Measurements from ENCODE around the gene DNAJB11. TPM values are rescaled to one million over a fixed set of nuclear protein-coding genes. Genes with fewer than 3 reads are reported as not detected.

DNAJB11 gene
- total RNA-seq, 1 donor from 2014 or later, result 24.0 TPM

- no peak for ATAC-seq
Observed at GRCh38 chr3:186596568-186597287, 26.2 kb downstream of the DNAJB11 start.

GRCh38 chr3:186598108-186598784, 27.7 kb downstream of the DNAJB11 start:
- no peak for ATAC-seq

GRCh38 chr3:186598794-186599141, 28.2 kb downstream of the DNAJB11 start:
- ATAC-seq, result no peak

DNA sequence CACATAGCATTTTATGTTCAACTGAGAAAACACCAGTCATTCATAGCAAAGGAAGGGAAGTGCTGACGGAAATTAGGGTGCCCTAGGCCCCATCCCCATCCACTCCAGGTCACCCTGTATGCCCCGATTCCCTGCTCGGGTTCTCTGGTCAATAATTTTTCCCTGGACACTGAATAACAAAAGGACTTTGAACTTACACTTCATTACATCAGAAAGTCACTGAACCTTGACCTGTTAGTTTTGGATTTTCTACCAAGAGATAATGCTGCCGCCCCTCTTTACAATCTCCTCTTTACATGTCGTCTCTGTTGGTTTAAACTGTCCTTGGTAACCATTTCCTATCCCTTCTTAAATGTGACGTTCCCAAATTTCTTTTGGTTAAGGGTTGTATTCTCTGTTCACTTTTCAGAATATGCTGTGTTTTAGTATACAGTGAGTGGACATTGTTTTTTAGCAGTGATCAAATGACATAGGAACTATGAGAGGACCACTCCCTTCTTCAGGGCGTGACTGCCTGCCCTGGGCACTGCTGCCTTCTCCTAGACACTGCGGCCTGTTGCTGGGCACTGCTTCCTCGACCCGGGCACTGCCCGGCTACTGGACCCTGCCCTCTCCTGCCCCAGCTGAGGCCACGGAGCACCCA, 28.7 kb downstream of the DNAJB11 start:
- ATAC-seq, result peak; percentile 20

- ATAC-seq, result peak; percentile 13
Observed at GRCh38 chr3:186599785-186600166, 29.3 kb downstream of the DNAJB11 start.

DNA sequence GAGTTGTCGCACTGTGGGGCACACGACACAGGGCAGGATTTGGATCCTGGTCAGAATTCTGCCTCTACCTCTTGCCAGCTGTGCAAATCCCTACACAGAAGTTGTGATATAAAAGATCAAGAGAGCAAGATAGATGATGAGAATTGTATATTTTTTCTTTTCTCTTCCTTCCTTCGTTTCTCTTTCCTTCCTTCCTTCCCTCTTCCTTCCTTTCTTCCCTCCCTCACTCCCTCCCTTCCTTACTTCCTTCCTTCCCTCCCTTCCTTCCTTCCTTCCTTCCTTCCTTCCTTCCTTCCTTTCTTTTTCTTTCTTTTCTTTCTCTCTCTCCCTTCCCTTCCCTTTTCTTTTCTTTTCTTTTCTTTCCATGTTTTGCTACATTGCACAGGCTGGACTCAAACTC, 30.4 kb downstream of the DNAJB11 start:
- no peak for ATAC-seq

DNA sequence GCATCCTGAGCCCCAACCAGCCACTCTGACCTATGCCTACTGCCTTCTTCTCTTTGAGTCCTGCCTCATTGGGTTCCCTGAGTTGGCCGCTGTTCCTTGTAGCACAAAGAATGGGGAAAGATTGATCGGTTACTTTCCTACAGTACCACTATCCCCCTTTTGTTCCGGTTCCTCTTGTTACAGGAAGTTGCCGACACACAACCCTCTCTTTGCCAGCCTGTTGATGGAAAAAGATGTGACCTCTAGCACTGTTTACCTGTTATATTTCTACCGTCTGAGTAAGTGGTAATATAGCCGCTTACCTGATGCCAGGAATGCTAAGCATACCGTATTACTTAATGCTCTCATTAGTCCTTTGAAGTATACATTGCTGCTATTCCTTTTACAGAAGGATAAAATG, 32.6 kb downstream of the DNAJB11 start:
- no peak for ATAC-seq

- peak; percentile 83 for ATAC-seq
Observed at GRCh38 chr3:186605078-186605477, 34.6 kb downstream of the DNAJB11 start.

- ATAC-seq, result no peak
Observed at GRCh38 chr3:186605561-186606545, 35.3 kb downstream of the DNAJB11 start.

GRCh38 chr3:186608624-186609215, 38.2 kb downstream of the DNAJB11 start:
- no peak for ATAC-seq

- ATAC-seq, result peak; percentile 81
Observed at GRCh38 chr3:186609247-186609868, 38.8 kb downstream of the DNAJB11 start.

DNA sequence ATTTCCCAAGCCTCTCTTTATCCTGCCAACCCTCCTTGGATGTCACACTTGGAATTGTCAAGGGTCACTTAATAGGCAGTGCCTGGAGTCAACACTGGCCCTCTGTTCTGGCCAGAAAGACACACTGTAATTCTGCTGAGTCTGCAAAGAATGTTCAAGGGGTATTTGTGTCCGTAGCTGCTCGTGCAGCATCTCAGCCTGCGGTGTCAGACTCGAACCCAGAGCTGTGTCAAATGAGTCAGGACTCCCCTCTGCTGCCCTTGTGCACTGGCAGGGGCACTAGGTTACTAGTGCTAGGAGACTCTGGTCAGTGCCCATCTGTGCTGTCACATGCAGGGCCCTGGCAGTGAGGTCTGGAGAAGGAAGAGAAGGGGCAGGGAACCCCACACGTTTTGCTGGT, 41.5 kb downstream of the DNAJB11 start:
- ATAC-seq, result no peak

DNA sequence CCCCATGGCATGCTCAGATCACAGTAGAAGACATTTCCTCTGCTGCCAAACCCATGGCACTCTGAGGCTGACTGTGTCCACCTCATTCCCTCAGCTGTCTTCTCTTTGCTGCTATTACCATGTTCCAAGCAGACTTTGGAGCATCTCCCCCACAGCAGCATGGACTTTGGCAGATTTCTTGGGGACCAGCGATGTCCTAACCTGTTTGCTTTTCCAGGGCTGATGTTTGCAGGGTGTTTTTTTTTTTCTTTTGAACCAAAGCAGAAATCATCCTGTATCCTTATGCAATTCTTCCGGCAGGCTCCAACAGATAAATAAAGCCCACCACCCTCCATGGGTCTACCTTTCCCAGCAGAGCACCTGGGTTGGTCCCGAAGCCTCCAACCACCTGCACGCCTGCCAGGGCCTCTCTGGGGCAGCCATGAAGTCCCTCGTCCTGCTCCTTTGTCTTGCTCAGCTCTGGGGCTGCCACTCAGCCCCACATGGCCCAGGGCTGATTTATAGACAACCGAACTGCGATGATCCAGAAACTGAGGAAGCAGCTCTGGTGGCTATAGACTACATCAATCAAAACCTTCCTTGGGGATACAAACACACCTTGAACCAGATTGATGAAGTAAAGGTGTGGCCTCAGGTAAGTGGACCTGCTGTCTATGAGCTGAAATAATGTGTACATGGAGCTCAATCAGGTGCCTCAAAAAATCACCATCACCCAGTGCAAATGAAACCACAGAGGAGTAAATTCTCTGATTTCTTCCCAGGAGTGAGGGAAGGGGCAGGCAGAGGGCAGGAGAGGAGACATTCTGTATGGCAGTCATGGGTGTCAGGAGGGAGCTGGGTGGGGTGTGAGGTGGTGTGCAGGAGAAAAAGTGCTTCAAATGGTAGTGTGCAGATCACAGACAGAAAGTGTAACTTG, 42.5 kb downstream of the DNAJB11 start, which contains the start of gene AHSG:
Gene AHSG, plus strand, starts transcription at position 340 of the 916 bp plus-strand sequence. Its CDS starts 82 bp downstream, at position 422.
- no peak for ATAC-seq

GRCh38 chr3:186613637-186614265, 43.2 kb downstream of the DNAJB11 start:
- ATAC-seq, result no peak

DNA sequence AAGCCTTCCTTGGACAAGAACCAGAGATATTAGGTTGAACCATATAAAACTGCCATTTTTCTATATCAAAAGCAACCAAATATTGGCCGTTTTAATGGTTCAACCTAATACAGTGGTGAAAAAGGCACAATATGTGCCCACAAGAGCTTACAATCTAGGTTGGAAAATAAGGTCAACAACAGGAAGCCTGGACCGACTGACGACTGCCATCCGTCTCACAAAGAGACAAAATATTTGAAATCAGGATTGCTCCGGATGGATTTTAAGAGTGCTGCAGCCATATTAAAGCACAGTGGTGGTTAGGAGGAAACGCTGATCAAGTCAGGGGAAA, 43.7 kb downstream of the DNAJB11 start:
- ATAC-seq, result no peak

- ATAC-seq, result peak; percentile 74
Observed at GRCh38 chr3:186614597-186615483, 44.3 kb downstream of the DNAJB11 start.

GRCh38 chr3:186616299-186616617, 45.7 kb downstream of the DNAJB11 start:
- ATAC-seq, result no peak

DNA sequence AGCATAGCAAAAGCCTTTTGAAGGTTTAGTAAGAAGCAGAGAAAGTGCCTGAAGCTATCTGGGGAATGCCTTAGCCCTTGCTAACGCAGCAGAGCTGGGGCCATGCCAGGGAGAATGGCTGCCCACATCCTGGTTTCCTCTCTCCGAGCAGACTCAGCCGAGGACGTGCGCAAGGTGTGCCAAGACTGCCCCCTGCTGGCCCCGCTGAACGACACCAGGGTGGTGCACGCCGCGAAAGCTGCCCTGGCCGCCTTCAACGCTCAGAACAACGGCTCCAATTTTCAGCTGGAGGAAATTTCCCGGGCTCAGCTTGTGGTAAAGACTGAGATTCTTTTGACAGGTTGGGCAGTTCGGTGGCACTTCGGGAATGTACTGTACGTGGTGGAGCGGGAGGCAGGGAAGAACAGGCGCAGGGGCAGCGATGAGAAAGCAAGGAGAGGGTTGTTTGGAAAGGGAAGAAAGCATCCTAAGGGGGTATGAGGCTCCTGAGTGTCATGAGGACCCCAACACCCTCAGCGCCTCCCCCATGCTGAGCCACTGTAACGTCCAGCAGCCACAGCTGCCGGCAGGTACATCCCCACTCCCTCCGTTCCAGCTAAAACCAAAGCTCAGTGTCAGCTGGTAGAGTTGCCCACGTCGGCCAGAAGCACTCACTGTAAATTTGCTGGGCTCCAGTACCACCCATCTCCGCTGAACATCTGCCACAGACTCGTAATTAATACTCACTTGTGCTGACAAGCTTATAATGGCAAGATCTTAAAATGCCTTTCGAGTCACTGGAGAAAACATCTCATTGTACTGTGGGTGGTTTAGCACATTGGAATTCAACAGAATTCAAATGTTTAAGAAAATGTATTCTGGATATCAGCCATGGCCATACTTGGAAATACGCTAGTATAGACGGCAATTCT, 46.8 kb downstream of the DNAJB11 start:
- ATAC-seq, result peak; percentile 99

Measured in esophagus mucosa (tissue), 1 donor.